ENCODE data around the gene CST11.

CST11 gene

GRCh38 chr20:23419995-23420901, 32.4 kb downstream of the CST11 start:
- no peak for DNase-seq

GRCh38 chr20:23419657-23419994, 33.0 kb downstream of the CST11 start:
- no peak for DNase-seq

DNA sequence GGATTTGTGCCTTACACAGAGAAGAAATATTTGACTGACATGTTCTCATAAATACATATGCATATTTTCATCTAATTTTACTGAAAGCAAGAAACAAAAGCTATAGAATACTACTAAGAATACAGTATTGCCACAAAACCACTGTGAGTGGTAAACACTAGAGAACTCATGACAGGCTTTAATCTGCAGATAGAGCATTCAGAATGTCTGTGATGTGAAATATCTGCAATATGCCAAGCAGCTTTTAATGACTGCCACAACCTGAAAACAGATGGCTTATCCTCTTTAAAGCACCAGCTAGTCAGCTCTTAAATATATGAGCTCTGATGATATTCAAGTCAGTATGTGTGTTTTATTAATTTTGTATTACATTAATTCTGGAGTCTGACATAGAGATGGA, 34.8 kb downstream of the CST11 start:
- no peak for DNase-seq

GRCh38 chr20:23415959-23416583, 36.6 kb downstream of the CST11 start:
- DNase-seq, result no peak

GRCh38 chr20:23415555-23415954, 37.1 kb downstream of the CST11 start:
- DNase-seq, result no peak

GRCh38 chr20:23414526-23415188, 38.0 kb downstream of the CST11 start:
- DNase-seq, result no peak

DNA sequence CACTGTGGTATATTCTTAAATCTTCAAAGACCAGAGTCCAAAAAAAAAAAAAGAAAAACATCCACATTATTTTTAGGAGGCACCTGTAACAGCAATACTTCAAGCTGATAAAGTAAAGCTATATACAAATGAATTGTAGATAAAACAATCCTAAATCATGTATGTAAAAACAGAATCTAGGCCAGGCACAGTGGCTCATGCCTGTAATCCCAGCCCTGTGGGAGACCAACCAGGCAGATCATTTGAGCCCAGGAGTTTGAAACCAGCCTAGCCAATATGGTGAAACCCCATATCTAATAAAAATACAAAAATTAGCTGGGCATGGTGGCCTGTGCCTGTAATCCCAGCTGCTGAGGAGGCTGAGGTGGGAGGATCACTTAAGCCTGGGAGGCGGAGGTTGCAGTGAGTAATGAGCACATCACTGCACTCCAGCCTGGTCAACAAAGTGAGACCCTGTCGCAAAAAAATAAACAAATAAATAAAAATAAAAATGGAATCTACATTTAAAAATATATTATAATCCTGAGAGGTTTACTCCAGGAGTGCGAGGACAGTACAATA, 38.7 kb downstream of the CST11 start:
- DNase-seq, result no peak

GRCh38 chr20:23412026-23412425, 40.6 kb downstream of the CST11 start:
- DNase-seq, result no peak

GRCh38 chr20:23410916-23411695, 41.6 kb downstream of the CST11 start:
- DNase-seq, result no peak

GRCh38 chr20:23409800-23410199, 42.9 kb downstream of the CST11 start:
- DNase-seq, result no peak

DNA sequence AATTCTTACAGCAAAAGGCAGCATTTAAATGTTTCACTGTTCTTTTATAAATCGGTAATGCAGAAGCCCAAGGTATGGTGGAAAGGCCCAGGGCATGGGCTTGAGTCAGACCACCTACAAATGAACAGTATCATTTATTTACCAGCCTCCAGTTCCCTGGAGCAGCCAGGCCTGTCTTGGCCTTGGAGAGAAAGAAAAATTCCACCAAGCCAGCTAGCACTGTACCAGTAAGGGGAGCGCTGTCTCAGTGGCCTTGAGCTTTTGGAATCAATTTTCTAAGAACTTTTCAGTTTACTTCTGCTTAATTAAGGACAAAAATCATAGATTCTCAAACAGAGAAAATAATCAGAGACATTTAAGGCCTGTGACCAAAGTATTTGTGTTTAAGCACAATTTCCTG, 43.7 kb downstream of the CST11 start:
- no peak for DNase-seq

GRCh38 chr20:23407781-23408464, 44.8 kb downstream of the CST11 start:
- DNase-seq, result no peak

DNA sequence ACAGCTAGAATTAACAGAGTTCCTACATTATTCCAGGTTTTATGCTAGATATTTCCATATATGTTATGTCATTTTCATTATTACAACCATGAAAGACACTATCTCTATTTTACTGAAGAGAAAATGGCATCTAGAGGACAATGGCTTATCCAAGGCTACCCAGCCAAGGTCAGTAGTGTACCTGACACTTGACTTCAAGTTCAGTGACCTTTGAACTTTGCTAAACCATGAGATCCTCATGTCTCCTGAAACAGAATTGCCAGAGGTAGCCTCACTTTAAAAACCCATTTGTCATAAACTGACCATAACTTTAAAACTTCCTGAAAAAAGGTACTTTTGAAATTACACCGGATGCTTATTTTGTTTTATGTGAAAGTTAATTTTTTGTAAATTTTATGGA, 45.8 kb downstream of the CST11 start:
- DNase-seq, result no peak

GRCh38 chr20:23404196-23404595, 48.5 kb downstream of the CST11 start:
- DNase-seq, result no peak

DNA sequence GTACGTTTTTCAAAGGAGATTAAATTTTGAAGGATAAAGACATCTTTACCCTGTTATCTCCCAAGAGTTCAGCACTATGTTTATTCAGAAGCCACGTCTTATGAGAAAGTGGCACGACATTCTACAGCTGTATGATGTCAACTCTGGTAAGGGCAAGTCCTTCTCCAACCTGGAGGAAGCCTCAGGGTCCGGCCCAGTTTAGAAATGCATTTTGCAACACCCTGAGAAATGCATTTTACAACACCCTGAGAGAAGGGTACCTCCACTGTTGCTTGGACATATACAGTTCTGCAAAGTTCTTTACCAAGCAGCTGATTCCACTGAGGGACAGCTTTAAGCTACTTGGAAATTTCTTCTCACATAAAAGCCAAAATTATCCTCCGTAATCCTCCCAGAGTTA, 48.9 kb downstream of the CST11 start:
- no peak for DNase-seq

GRCh38 chr20:23401051-23401450, 51.6 kb downstream of the CST11 start:
- DNase-seq, result no peak

Data from cerebellar nuclear complex (tissue), 1 donor.